Astrocyte (in vitro differentiated cells and primary cell): ENCODE data around the gene GID4. TPM values are rescaled to one million over a fixed set of nuclear protein-coding genes. Genes with fewer than 3 reads are reported as not detected.

Source experiments
- DNase-seq: peaks from one replicate; pipeline ENCODE4 v3.0.0-alpha.2; 2010; ENCODE audit warnings: low read depth
- FAIRE-seq: peaks from 2 replicates; lab custom pipeline; 2011; peaks lifted over from hg19 to GRCh38; lab: Jason Lieb, UNC
- H2AFZ ChIP-seq: 2 replicates; pipeline ENCODE4 v1.6.0; 2012; ENCODE audit warnings: low read depth, low read length, inconsistent platforms
- H3K27ac ChIP-seq: 2 replicates; pipeline ENCODE4 v1.5.1; 2011; ENCODE audit warnings: low read depth, low read length, inconsistent platforms
- H3K27me3 ChIP-seq: 2 replicates; pipeline ENCODE4 v1.6.0; 2011; ENCODE audit warnings: low read length, inconsistent platforms; ENCODE audit not compliant: insufficient read depth
- H3K36me3 ChIP-seq: 2 replicates; pipeline ENCODE4 v1.5.1; 2011; ENCODE audit warnings: low read length, inconsistent platforms; ENCODE audit not compliant: insufficient read depth
- H3K4me1 ChIP-seq: 2 replicates; pipeline ENCODE4 v1.5.1; 2011; ENCODE audit warnings: low read length, inconsistent platforms; ENCODE audit not compliant: insufficient read depth
- H3K4me2 ChIP-seq: 2 replicates; pipeline ENCODE4 v1.6.0; 2012; ENCODE audit warnings: low read length, inconsistent platforms
- H3K4me3 ChIP-seq: 2 replicates; pipeline ENCODE4 v1.5.1; 2011; ENCODE audit warnings: low read depth, mild to moderate bottlenecking, low read length, inconsistent platforms; ENCODE audit not compliant: insufficient read depth
- H3K79me2 ChIP-seq: 2 replicates; pipeline ENCODE4 v1.6.0; 2012; ENCODE audit warnings: mild to moderate bottlenecking, low read length, inconsistent platforms; ENCODE audit not compliant: insufficient read depth
- H3K9ac ChIP-seq: 2 replicates; pipeline ENCODE4 v1.6.0; 2012; ENCODE audit warnings: mild to moderate bottlenecking, low read length, inconsistent platforms
- H3K9me3 ChIP-seq: 2 replicates; pipeline ENCODE4 v1.5.1; 2012; ENCODE audit warnings: low read depth, mild to moderate bottlenecking, low read length, inconsistent platforms; ENCODE audit not compliant: insufficient read depth
- H4K20me1 ChIP-seq: 2 replicates; pipeline ENCODE4 v1.6.0; 2012; ENCODE audit warnings: low read length, inconsistent platforms; ENCODE audit not compliant: insufficient read depth
- H3K27ac Mint-ChIP-seq: one replicate; pipeline ENCODE4 v1.8.0; 2021; ENCODE audit warnings: mild to moderate bottlenecking, mixed read lengths; ENCODE audit not compliant: unreplicated experiment
- H3K27me3 Mint-ChIP-seq: one replicate; pipeline ENCODE4 v1.8.0; 2021; ENCODE audit warnings: low read depth, mixed read lengths; ENCODE audit not compliant: unreplicated experiment
- H3K36me3 Mint-ChIP-seq: one replicate; pipeline ENCODE4 v1.8.0; 2021; ENCODE audit warnings: low read depth, mixed read lengths; ENCODE audit not compliant: unreplicated experiment
- H3K4me1 Mint-ChIP-seq: one replicate; pipeline ENCODE4 v1.8.0; 2021; ENCODE audit warnings: low read depth, mixed read lengths; ENCODE audit not compliant: unreplicated experiment
- H3K4me3 Mint-ChIP-seq: one replicate; pipeline ENCODE4 v1.8.0; 2021; ENCODE audit warnings: mild to moderate bottlenecking, moderate library complexity, mixed read lengths; ENCODE audit not compliant: unreplicated experiment
- H3K9me3 Mint-ChIP-seq: one replicate; pipeline ENCODE4 v1.8.0; 2021; ENCODE audit warnings: mild to moderate bottlenecking, mixed read lengths; ENCODE audit not compliant: unreplicated experiment
- CTCF ChIP-seq: IDR thresholded peaks from 2 replicates; pipeline ENCODE4 v1.5.1; 2011; ENCODE audit warnings: low read depth, mild to moderate bottlenecking, inconsistent platforms, low read length, moderate library complexity; ENCODE audit not compliant: insufficient read depth
- EZH2 ChIP-seq: IDR thresholded peaks from 2 replicates; pipeline ENCODE4 v1.6.1; 2012; ENCODE audit warnings: mild to moderate bottlenecking, low read length, inconsistent platforms; ENCODE audit not compliant: insufficient read depth
- total RNA-seq: library from RNA; stranded (reverse); gene quantifications from 2 replicates; pipeline ENCODE4 v1.2.1, GENCODE V29; 2021

The GID4 gene
- total RNA-seq, 1 donor from 2014 or later = 9.9 TPM

GRCh38 chr17:18076936-18077335 lies 37.7 kb downstream of the GID4 start:
- Mint-ChIP-seq H3K4me1 (no peaks in the 10 kb centered on the region), H3K27me3 (peaks cover 12% of the 10 kb centered on the region), H3K36me3 (no peaks in the 10 kb centered on the region), H3K4me3 (no peak overlapping the region), H3K9me3 (peaks cover 3% of the 10 kb centered on the region), H3K27ac (no peak overlapping the region)
- no peaks in the 10 kb centered on the region for H3K4me1 ChIP-seq
- no peak overlapping the region for H3K9ac ChIP-seq
- no peaks in the 10 kb centered on the region for H4K20me1 ChIP-seq
- H3K27me3 ChIP-seq = peaks cover 5% of the 10 kb centered on the region
- H3K36me3 ChIP-seq = no peaks in the 10 kb centered on the region
- no peak overlapping the region for H2AFZ ChIP-seq
- DNase-seq (no peak), FAIRE-seq (no peak)
- TF ChIP-seq EZH2 (no peak), CTCF (no peak)
- H3K27ac ChIP-seq = no peak overlapping the region
- no peaks in the 10 kb centered on the region for H3K9me3 ChIP-seq
- H3K4me3 ChIP-seq = no peak overlapping the region
- H3K79me2 ChIP-seq = no peaks in the 10 kb centered on the region
- no peak overlapping the region for H3K4me2 ChIP-seq

- Mint-ChIP-seq H3K27ac (no peak overlapping the region), H3K4me1 (no peaks in the 10 kb centered on the region), H3K27me3 (peaks cover 12% of the 10 kb centered on the region), H3K36me3 (no peaks in the 10 kb centered on the region), H3K4me3 (no peak overlapping the region), H3K9me3 (peaks cover 3% of the 10 kb centered on the region)
- Histone ChIP-seq H3K79me2 (no peaks in the 10 kb centered on the region), H3K9me3 (no peaks in the 10 kb centered on the region), H3K9ac (no peak overlapping the region), H2AFZ (no peak overlapping the region), H3K27ac (no peak overlapping the region), H3K4me1 (no peaks in the 10 kb centered on the region), H4K20me1 (no peaks in the 10 kb centered on the region), H3K36me3 (no peaks in the 10 kb centered on the region), H3K4me2 (no peak overlapping the region), H3K4me3 (no peak overlapping the region), H3K27me3 (peaks cover 5% of the 10 kb centered on the region)
- TF ChIP-seq EZH2 (no peak), CTCF (no peak)
- FAIRE-seq (no peak), DNase-seq (no peak)
Observed at GRCh38 chr17:18079543-18079942, 40.3 kb downstream of the GID4 start.

- DNase-seq (no peak), FAIRE-seq (no peak)
- H3K4me1 ChIP-seq = peaks cover 8% of the 10 kb centered on the region
- H3K9me3 ChIP-seq = no peaks in the 10 kb centered on the region
- no peak overlapping the region for H3K9ac ChIP-seq
- Mint-ChIP-seq H3K4me3 (no peak overlapping the region), H3K36me3 (no peaks in the 10 kb centered on the region), H3K9me3 (no peaks in the 10 kb centered on the region), H3K27me3 (peaks cover under 1% of the 10 kb centered on the region), H3K27ac (no peak overlapping the region), H3K4me1 (peaks cover 7% of the 10 kb centered on the region)
- H2AFZ ChIP-seq = no peak overlapping the region
- peaks cover 1% of the 10 kb centered on the region for H4K20me1 ChIP-seq
- H3K4me2 ChIP-seq = no peak overlapping the region
- no peak for TF ChIP-seq CTCF
- no peak for TF ChIP-seq EZH2
- H3K36me3 ChIP-seq = no peaks in the 10 kb centered on the region
- H3K27ac ChIP-seq = no peak overlapping the region
- H3K79me2 ChIP-seq = peaks cover 19% of the 10 kb centered on the region
- H3K27me3 ChIP-seq = peaks cover under 1% of the 10 kb centered on the region
- no peak overlapping the region for H3K4me3 ChIP-seq
Observed at GRCh38 chr17:18084256-18084655, 45.0 kb downstream of the GID4 start.
